A549 (cell line): ENCODE results near the gene LNX2. TPM values are rescaled to one million over a fixed set of nuclear protein-coding genes. Genes with fewer than 3 reads are reported as not detected.

ENCODE experiments used
- ATAC-seq, 2 experiments: fragments of 200-7000 bp in 1 of 2; fragments of >200 bp in 1 of 2; cut with Nextera tagmentation in 1 of 2; cut with Tn5 transposase in 1 of 2; 3 replicates each; pipeline versions ENCODE4 v1.8.0 to v1.9.1; 2018 to 2020; ENCODE audit warnings: mild to moderate bottlenecking in 1 of 2, moderate library complexity in 1 of 2
- CTCF ChIA-PET: fragments of 300-600 bp; sonication (Branson Sonifier 250); formaldehyde crosslinking; extraction: SDS; loops from one replicate; lab custom pipeline; 2021; ENCODE audit warnings: antibody characterized with exemption, inconsistent platforms; lab: Yijun Ruan, JAX
- POLR2A ChIA-PET: fragments of 350-600 bp; formaldehyde crosslinking; extraction: SDS; loops from one replicate; lab custom pipeline; 2021; ENCODE audit warnings: antibody characterized with exemption, inconsistent platforms; lab: Yijun Ruan, JAX
- DNase-seq, 2 experiments: peaks; one replicate each; pipeline versions ENCODE4 v3.0.0 to v3.0.0-alpha.2; 2011 to 2016; ENCODE audit warnings: low read depth in 1 of 2, low spot score in 1 of 2
- FAIRE-seq: peaks from 2 replicates; lab custom pipeline; 2011; peaks lifted over from hg19 to GRCh38; lab: Jason Lieb, UNC
- H3K27ac ChIP-seq, 2 experiments: fragments of >200 bp; sonication (Bioruptor Twin); formaldehyde crosslinking; 3 replicates each; pipeline ENCODE4 v1.5.1; 2016 to 2017
- H3K4me1 ChIP-seq: fragments of >200 bp; sonication (Bioruptor Twin); formaldehyde crosslinking; 3 replicates; pipeline ENCODE4 v1.6.1; 2016
- H3K4me2 ChIP-seq: fragments of >200 bp; sonication (Bioruptor Twin); formaldehyde crosslinking; 3 replicates; pipeline ENCODE4 v1.6.1; 2016
- H3K4me3 ChIP-seq: fragments of >200 bp; sonication (Bioruptor Twin); formaldehyde crosslinking; 3 replicates; pipeline ENCODE4 v1.5.1; 2016
- H3K9me3 ChIP-seq: fragments of >200 bp; sonication (Bioruptor Twin); formaldehyde crosslinking; 3 replicates; pipeline ENCODE4 v1.6.1; 2016
- CEBPB ChIP-seq, 2 experiments: fragments of >200 bp in 1 of 2; sonication (Bioruptor Twin) in 1 of 2; formaldehyde crosslinking in 1 of 2; IDR thresholded peaks; 2 replicates each; pipeline ENCODE4 v1.6.1; 2012 to 2016
- ELK1 ChIP-seq: fragments of 150-350 bp; IDR thresholded peaks from 2 replicates; pipeline ENCODE4 v1.6.1; 2014; ENCODE audit warnings: low read depth, mild to moderate bottlenecking, low read length
- EP300 ChIP-seq, 2 experiments: fragments of >200 bp; sonication (Bioruptor Twin); formaldehyde crosslinking; IDR thresholded peaks; 2 replicates in 1 of 2; 3 replicates in 1 of 2; pipeline ENCODE4 v1.6.1; 2016 to 2017
- ESRRA ChIP-seq: fragments of 150-350 bp; IDR thresholded peaks from 2 replicates; pipeline ENCODE4 v1.6.1; 2014; ENCODE audit warnings: mild to moderate bottlenecking, low read length, borderline replicate concordance
- HEYL ChIP-seq: fragments of 250-450 bp; sonication (Bioruptor Pico); IDR thresholded peaks from 2 replicates; pipeline ENCODE4 v1.8.0; 2021; ENCODE audit warnings: mild to moderate bottlenecking, moderate library complexity
- HMGXB4 ChIP-seq: fragments of 250-450 bp; sonication (Bioruptor Pico); IDR thresholded peaks from 2 replicates; pipeline ENCODE4 v1.5.0; 2021; ENCODE audit warnings: mild to moderate bottlenecking, moderate library complexity, borderline replicate concordance
- JUN ChIP-seq, 2 experiments: fragments of >200 bp; sonication (Bioruptor Twin); formaldehyde crosslinking; IDR thresholded peaks; 2 replicates in 1 of 2; 3 replicates in 1 of 2; pipeline ENCODE4 v1.6.1; 2016 to 2017
- KDM1A ChIP-seq: fragments of 200-600 bp; sonication (generic); IDR thresholded peaks from 2 replicates; pipeline ENCODE4 v1.6.1; 2016; ENCODE audit warnings: low read depth, mild to moderate bottlenecking
- MAFK ChIP-seq: fragments of 450-650 bp; IDR thresholded peaks from 2 replicates; pipeline ENCODE4 v1.6.1; 2014; ENCODE audit not compliant: partially characterized antibody
- MYC ChIP-seq: IDR thresholded peaks from 2 replicates; pipeline ENCODE4 v1.6.1; 2012; ENCODE audit warnings: mild to moderate bottlenecking, inconsistent platforms, low read length, improper control_type of control experiment, borderline replicate concordance
- NPAS2 ChIP-seq: fragments of 250-450 bp; sonication (Bioruptor Pico); IDR thresholded peaks from 2 replicates; pipeline ENCODE4 v1.8.0; 2022; ENCODE audit warnings: mild to moderate bottlenecking, moderate library complexity, borderline replicate concordance
- PBX3 ChIP-seq: IDR thresholded peaks from 2 replicates; pipeline ENCODE4 v1.6.1; 2012
- PHF8 ChIP-seq: fragments of 200-600 bp; sonication (generic); IDR thresholded peaks from 2 replicates; pipeline ENCODE4 v1.6.1; 2016; ENCODE audit warnings: low read depth, mild to moderate bottlenecking, antibody characterized with exemption, moderate library complexity, borderline replicate concordance
- RAD21 ChIP-seq, 2 experiments: fragments of >200 bp in 1 of 2; sonication (Bioruptor Twin) in 1 of 2; formaldehyde crosslinking in 1 of 2; IDR thresholded peaks in 1 of 2; conservative IDR thresholded peaks in 1 of 2; 2 replicates in 1 of 2; 3 replicates in 1 of 2; pipeline ENCODE4 v1.6.1; 2012 to 2018; ENCODE audit warnings: inconsistent platforms in 1 of 2
- RARB ChIP-seq: fragments of 250-450 bp; sonication (Bioruptor Pico); IDR thresholded peaks from 2 replicates; pipeline ENCODE4 v1.8.0; 2021; ENCODE audit warnings: mild to moderate bottlenecking, moderate library complexity
- TP53 ChIP-seq: fragments of 250-450 bp; sonication (Bioruptor Pico); IDR thresholded peaks from 2 replicates; pipeline ENCODE4 v1.5.0; 2021; ENCODE audit warnings: mild to moderate bottlenecking, moderate library complexity
- ZC3H11A ChIP-seq: fragments of 450-650 bp; IDR thresholded peaks from 2 replicates; pipeline ENCODE4 v1.6.1; 2014; ENCODE audit warnings: antibody characterized with exemption, mild to moderate bottlenecking
- ZNF302 ChIP-seq: fragments of 250-450 bp; sonication (Bioruptor Pico); IDR thresholded peaks from 2 replicates; pipeline ENCODE4 v1.9.0; 2021; ENCODE audit warnings: inconsistent platforms, mild to moderate bottlenecking, moderate library complexity
- WGBS: methylation state at CpG from one replicate; pipeline ENCODE4 v1.1.6; 2017; ENCODE audit errors: missing lambda C conversion rate; 5-methylcytosine and 5-hydroxymethylcytosine counted together
- polyA plus RNA-seq, 4 experiments: library from polyadenylated mRNA; depleted of rRNA in 3 of 4; stranded (reverse); fragments of >200 nt; fragmentation: RNase III in 1 of 4; extraction: RNeasy Plus Mini Kit Qiagen cat#74134 plus additional on column Dnase treatment in 1 of 4; gene quantifications; 2 replicates in 3 of 4; 3 replicates in 1 of 4; pipeline ENCODE4 v1.2.3, GENCODE V29; 2011 to 2017
- TF ChIP-seq, protein P1 (sequence below): fragments of 250-450 bp; sonication (Bioruptor Pico); IDR thresholded peaks from 2 replicates; pipeline ENCODE4 v1.5.0; 2020; ENCODE audit warnings: low read depth, mild to moderate bottlenecking, moderate library complexity
- TF ChIP-seq, protein P2 (sequence below): fragments of >200 bp; sonication (Bioruptor Twin); formaldehyde crosslinking; IDR thresholded peaks from 3 replicates; pipeline ENCODE4 v1.6.1; 2016

Gene LNX2
- polyA plus RNA-seq, 2 of the 4 experiments (the other 2 are of a cell fraction): 3.3 to 6.3 TPM

DNA sequence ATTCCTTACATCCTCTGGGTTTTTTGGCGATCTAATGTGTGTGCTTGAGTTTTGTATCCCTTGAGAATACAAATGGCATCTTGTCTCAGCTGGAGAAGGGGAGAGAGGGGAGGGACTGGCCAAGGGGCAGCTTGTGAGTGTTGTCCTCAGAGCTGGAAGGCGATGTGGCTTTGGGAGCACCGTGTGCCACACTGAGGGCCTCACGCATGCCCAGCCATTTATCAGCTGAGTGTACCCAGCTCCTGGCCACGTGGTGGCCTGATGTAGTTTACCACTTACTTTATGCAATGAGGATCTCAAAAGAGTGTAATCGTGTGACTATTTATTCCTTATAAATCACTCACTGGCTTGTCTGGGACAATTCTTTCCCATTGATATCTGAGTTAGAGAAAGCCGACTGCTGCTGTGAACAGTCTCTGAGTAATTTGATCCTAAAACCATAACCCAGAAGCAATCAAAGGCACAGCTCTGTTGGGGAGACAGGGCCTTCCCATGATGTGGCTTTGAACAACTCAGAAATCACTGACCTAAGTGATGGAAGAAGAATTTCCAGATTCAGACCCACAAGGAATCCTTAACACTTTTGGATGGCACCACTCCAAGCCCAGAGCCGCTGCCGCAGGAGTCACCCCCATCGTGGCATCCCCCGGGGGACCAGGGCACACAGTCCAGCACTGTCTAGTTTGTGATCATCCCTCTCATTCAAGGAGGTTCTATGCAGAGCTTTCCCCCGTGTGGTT, 116.0 kb downstream of the LNX2 start:
- TF ChIP-seq MYC (no peak), NPAS2 (CRISPR knock-in tag) (no peak), ELK1 (no peak), ESRRA (no peak), JUN (IDR thresholded peaks at IDR 0.05) (no peak), PHF8 (no peak)
- TF ChIP-seq, protein P1, sequence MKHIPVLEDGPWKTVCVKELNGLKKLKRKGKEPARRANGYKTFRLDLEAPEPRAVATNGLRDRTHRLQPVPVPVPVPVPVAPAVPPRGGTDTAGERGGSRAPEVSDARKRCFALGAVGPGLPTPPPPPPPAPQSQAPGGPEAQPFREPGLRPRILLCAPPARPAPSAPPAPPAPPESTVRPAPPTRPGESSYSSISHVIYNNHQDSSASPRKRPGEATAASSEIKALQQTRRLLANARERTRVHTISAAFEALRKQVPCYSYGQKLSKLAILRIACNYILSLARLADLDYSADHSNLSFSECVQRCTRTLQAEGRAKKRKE (CRISPR knock-in tag): no peak
- ATAC-seq: no peak
- 63% methylated on average over 9 of the region's 12 CpGs for WGBS
- Histone ChIP-seq H3K27ac (no peak overlapping the region), H3K4me3 (no peak overlapping the region), H3K4me1 (no peaks in the 10 kb centered on the region), H3K4me2 (no peak overlapping the region), H3K9me3 (no peaks in the 10 kb centered on the region)
- POLR2A ChIA-PET: no interaction called here
- DNase-seq: no peak
- CTCF ChIA-PET: interaction anchor here (0.6 kb wide), 1 partner anchor 103 kb away, joined by 3 read pairs; no protein-coding TSS in a partner anchor
- no peak for FAIRE-seq

GRCh38 chr13:27500806-27501534, 119.4 kb downstream of the LNX2 start:
- FAIRE-seq (no peak), ATAC-seq (no peak)
- no peak overlapping the region for H3K4me2 ChIP-seq
- no peaks in the 10 kb centered on the region for H3K9me3 ChIP-seq
- H3K4me3 ChIP-seq: no peak overlapping the region
- CTCF ChIA-PET: no interaction called here
- WGBS: 72% methylated on average over 13 of the region's 13 CpGs
- POLR2A ChIA-PET: no interaction called here
- TF ChIP-seq RARB (CRISPR knock-in tag) (no peak), EP300 (IDR thresholded peaks at IDR 0.05) (no peak), HEYL (CRISPR knock-in tag) (no peak), KDM1A (no peak)
- TF ChIP-seq, protein P2, sequence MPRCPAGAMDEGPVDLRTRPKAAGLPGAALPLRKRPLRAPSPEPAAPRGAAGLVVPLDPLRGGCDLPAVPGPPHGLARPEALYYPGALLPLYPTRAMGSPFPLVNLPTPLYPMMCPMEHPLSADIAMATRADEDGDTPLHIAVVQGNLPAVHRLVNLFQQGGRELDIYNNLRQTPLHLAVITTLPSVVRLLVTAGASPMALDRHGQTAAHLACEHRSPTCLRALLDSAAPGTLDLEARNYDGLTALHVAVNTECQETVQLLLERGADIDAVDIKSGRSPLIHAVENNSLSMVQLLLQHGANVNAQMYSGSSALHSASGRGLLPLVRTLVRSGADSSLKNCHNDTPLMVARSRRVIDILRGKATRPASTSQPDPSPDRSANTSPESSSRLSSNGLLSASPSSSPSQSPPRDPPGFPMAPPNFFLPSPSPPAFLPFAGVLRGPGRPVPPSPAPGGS: no peak
- TF ChIP-seq, all 56 proteins: peak for 0
- DNase-seq: no peak
- Histone ChIP-seq H3K4me1 (no peaks in the 10 kb centered on the region), H3K27ac (no peak overlapping the region)

DNA sequence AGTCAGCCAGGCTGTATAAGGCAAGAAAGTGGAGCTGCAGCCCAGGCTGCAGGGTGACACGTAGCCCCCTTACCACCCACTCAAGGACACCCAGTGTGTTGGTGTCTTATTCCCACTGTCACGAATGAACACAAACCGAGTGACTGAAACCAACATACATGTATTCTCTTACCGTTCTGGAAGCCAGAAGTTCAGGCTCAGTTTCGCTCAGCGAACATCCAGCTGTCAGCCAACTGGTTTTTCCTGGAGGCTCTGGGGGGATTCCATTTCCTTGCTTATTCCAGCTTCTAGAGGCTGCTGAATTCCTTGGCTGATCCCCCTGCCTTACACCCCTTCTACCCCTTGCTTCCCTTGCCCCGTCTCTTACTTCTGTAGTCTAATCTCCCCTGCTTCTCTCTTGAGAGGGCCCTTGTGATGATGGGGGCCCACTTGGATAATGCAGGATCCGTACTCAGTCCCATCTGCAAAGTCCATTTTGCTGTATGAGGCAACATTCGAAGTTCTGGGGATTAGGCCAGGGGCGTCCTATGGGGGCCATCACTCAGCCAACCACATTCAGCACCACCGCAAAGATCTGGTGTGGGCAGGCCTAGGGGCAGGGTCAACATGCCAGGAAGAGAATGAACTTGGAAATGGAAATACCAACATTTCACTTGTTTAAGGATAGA, 122.6 kb downstream of the LNX2 start:
- ATAC-seq: no peak
- H3K27ac ChIP-seq: no peak overlapping the region
- no peak overlapping the region for H3K4me2 ChIP-seq
- H3K4me1 ChIP-seq: no peaks in the 10 kb centered on the region
- DNase-seq: no peak
- ChIA-PET POLR2A (no interaction called here), CTCF (interaction anchor here (0.8 kb wide), 1 partner anchor 136 kb away, joined by 3 read pairs; no protein-coding TSS in a partner anchor)
- WGBS: 67% methylated on average over 11 of the region's 11 CpGs
- no peak for TF ChIP-seq ELK1
- TF ChIP-seq ZC3H11A: no peak
- TF ChIP-seq HMGXB4 (CRISPR knock-in tag): no peak
- no peak for TF ChIP-seq EP300 (IDR thresholded peaks at IDR 0.05)
- TF ChIP-seq PBX3: no peak
- TF ChIP-seq CEBPB (IDR thresholded peaks at IDR 0.05): no peak
- TF ChIP-seq TP53 (CRISPR knock-in tag): no peak
- no peak for TF ChIP-seq HEYL (CRISPR knock-in tag)
- no peak for TF ChIP-seq ZNF302 (CRISPR knock-in tag)
- no peak for TF ChIP-seq ESRRA
- TF ChIP-seq MAFK: no peak
- TF ChIP-seq RAD21 (conservative IDR thresholded peaks at IDR 0.05 in 1 of 2, IDR thresholded peaks at IDR 0.05 in 1 of 2): no peak
- no peaks in the 10 kb centered on the region for H3K9me3 ChIP-seq
- H3K4me3 ChIP-seq: no peak overlapping the region
- FAIRE-seq: no peak
